Tibial nerve (tissue), 3 donors: ENCODE measurements around the gene SLIT1.

Experiments
- POLR2A ChIP-seq, 2 donors: fragments of 450-650 bp; IDR thresholded peaks; one replicate each; pipeline ENCODE4 v1.6.1; 2017; ENCODE audit warnings: antibody characterized with exemption in 2 of 2, mild to moderate bottlenecking in 2 of 2, moderate library complexity in 2 of 2
- TF ChIP-seq, protein P1 (sequence below), 5 experiments: fragments of 200-600 bp in 3 of 5; fragments of 450-650 bp in 2 of 5; sonication (generic) in 3 of 5; IDR thresholded peaks; one replicate each; pipeline ENCODE4 v1.5.1; 2016 to 2019; ENCODE audit warnings: antibody characterized with exemption in 5 of 5, mild to moderate bottlenecking in 3 of 5, moderate library complexity in 2 of 5

DNA sequence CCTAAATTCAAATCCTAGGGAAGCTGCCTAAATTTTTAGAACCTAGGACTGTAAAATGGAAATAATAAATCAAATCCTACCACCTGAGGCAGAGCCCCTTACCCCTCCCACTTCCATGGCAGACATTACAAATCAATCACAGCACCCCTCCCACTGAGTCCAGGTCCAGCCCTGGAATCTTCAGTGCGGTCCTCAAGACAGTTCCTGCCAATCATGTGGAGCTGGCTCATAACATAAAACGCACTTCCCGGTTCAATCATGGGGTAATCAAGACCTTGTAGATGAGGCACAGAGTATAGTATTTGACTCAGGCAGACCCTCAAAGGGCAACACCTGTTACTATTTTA lies 157.0 kb downstream of the SLIT1 start:
- TF ChIP-seq, protein P1, sequence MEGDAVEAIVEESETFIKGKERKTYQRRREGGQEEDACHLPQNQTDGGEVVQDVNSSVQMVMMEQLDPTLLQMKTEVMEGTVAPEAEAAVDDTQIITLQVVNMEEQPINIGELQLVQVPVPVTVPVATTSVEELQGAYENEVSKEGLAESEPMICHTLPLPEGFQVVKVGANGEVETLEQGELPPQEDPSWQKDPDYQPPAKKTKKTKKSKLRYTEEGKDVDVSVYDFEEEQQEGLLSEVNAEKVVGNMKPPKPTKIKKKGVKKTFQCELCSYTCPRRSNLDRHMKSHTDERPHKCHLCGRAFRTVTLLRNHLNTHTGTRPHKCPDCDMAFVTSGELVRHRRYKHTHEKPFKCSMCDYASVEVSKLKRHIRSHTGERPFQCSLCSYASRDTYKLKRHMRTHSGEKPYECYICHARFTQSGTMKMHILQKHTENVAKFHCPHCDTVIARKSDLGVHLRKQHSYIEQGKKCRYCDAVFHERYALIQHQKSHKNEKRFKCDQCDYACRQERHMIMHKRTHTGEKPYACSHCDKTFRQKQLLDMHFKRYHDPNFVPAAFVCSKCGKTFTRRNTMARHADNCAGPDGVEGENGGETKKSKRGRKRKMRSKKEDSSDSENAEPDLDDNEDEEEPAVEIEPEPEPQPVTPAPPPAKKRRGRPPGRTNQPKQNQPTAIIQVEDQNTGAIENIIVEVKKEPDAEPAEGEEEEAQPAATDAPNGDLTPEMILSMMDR (IDR thresholded peaks at IDR 0.05): no peak
- no peak for TF ChIP-seq POLR2A (IDR thresholded peaks at IDR 0.05)
